Esophagus muscularis mucosa (tissue), 4 donors: Measurements from ENCODE around the gene DUSP28.

Experiments used
- CTCF ChIP-seq, 3 experiments: fragments of 200-600 bp in 2 of 3; fragments of 450-650 bp in 1 of 3; sonication (generic) in 2 of 3; IDR thresholded peaks; one replicate each; pipeline ENCODE4 v1.5.1; 2017 to 2019; ENCODE audit warnings: antibody characterized with exemption in 3 of 3, mild to moderate bottlenecking in 2 of 3, moderate library complexity in 1 of 3
- EP300 ChIP-seq: sonication (generic); formaldehyde crosslinking; IDR thresholded peaks from one replicate; pipeline ENCODE4 v1.6.1; 2017; ENCODE audit warnings: antibody characterized with exemption
- POLR2A ChIP-seq: fragments of 450-650 bp; IDR thresholded peaks from one replicate; pipeline ENCODE4 v1.6.1; 2017; ENCODE audit warnings: antibody characterized with exemption, moderate library complexity, mild to moderate bottlenecking, low read depth
- POLR2AphosphoS5 ChIP-seq, 2 donors: sonication (generic); formaldehyde crosslinking; IDR thresholded peaks; one replicate each; pipeline ENCODE4 v1.6.1; 2017; ENCODE audit warnings: antibody characterized with exemption in 2 of 2

GRCh38 chr2:240586919-240587800, 27.0 kb downstream of the DUSP28 start:
- no peak for TF ChIP-seq CTCF (IDR thresholded peaks at IDR 0.05)
- TF ChIP-seq POLR2AphosphoS5 (IDR thresholded peaks at IDR 0.05), result no peak
- TF ChIP-seq POLR2A, result no peak
- no peak for TF ChIP-seq EP300
